B cell (primary cell): Measurements from ENCODE around the gene SPTBN1. TPM values are rescaled to one million over a fixed set of nuclear protein-coding genes. Genes with fewer than 3 reads are reported as not detected.

Experiments used
- ATAC-seq: fragments of 200-7000 bp; cut with Tn5 transposase; one replicate; pipeline ENCODE4 v1.10.0; 2021; ENCODE audit warnings: low read depth, mild to moderate bottlenecking, moderate number of reproducible peaks, moderate library complexity
- CTCF ChIA-PET: fragments of 350-600 bp; sonication (Branson Sonifier 250); formaldehyde crosslinking; loops from one replicate; lab custom pipeline; 2021; ENCODE audit warnings: antibody characterized with exemption, inconsistent platforms; lab: Charles Lee
- POLR2A ChIA-PET: fragments of 350-600 bp; sonication (Branson Sonifier 250); formaldehyde crosslinking; loops from one replicate; lab custom pipeline; 2021; ENCODE audit warnings: antibody characterized with exemption; lab: Charles Lee
- DNase-seq: peaks from one replicate; pipeline ENCODE4 v3.0.0; 2013
- H2AFZ ChIP-seq: 2 replicates; pipeline ENCODE4 v1.6.1; 2012; ENCODE audit warnings: mild to moderate bottlenecking, low read depth, low read length; ENCODE audit not compliant: insufficient read depth, poor library complexity, severe bottlenecking
- H3K27ac ChIP-seq, 2 donors: 1 replicate in 1 of 2; 2 replicates in 1 of 2; pipeline ENCODE4 v1.5.1; 2012 to 2013; ENCODE audit warnings: low read length in 2 of 2, mild to moderate bottlenecking in 2 of 2, moderate library complexity in 1 of 2
- H3K27me3 ChIP-seq, 4 experiments: fragments of 200-600 bp in 1 of 4; sonication (generic) in 1 of 4; replicated peaks in 1 of 4; 1 replicate in 2 of 4; 2 replicates in 2 of 4; pipeline versions ENCODE4 v1.6.1 to v1.7.0; 2013 to 2016; ENCODE audit warnings: low read length in 3 of 4, mild to moderate bottlenecking in 2 of 4, mixed read lengths in 1 of 4, moderate library complexity in 1 of 4; ENCODE audit not compliant: insufficient read depth in 4 of 4, control insufficient read depth in 3 of 4; ENCODE audit errors: control extremely low read depth in 1 of 4
- H3K36me3 ChIP-seq, 2 experiments: replicated peaks in 1 of 2; 1 replicate in 1 of 2; 2 replicates in 1 of 2; pipeline versions ENCODE4 v1.6.1 to v1.7.1; 2013; ENCODE audit warnings: low read length in 1 of 2; ENCODE audit not compliant: insufficient read depth in 2 of 2, control insufficient read depth in 1 of 2; ENCODE audit errors: control extremely low read depth in 1 of 2, extremely low read depth in 1 of 2
- H3K4me1 ChIP-seq, 2 donors: fragments of 200-600 bp in 1 of 2; sonication (generic) in 1 of 2; 1 replicate in 1 of 2; 2 replicates in 1 of 2; pipeline versions ENCODE4 v1.5.1 to v1.6.1; 2013 to 2017; ENCODE audit warnings: low read length in 2 of 2; ENCODE audit not compliant: control insufficient read depth in 2 of 2, insufficient read depth in 2 of 2
- H3K4me2 ChIP-seq: replicated peaks from 2 replicates; pipeline ENCODE3; 2012; ENCODE audit warnings: mild to moderate bottlenecking, low read depth, low read length; ENCODE audit not compliant: poor library complexity, severe bottlenecking
- H3K4me3 ChIP-seq, 5 experiments: fragments of 200-600 bp in 1 of 5; sonication (generic) in 1 of 5; 1 replicate in 3 of 5; 2 replicates in 2 of 5; pipeline versions ENCODE4 v1.5.1 to v1.7.0; 2011 to 2016; ENCODE audit warnings: low read length in 4 of 5, mild to moderate bottlenecking in 4 of 5, low read depth in 2 of 5, control low read depth in 1 of 5, moderate library complexity in 1 of 5; ENCODE audit not compliant: insufficient read depth in 1 of 5; ENCODE audit errors: control extremely low read depth in 1 of 5, extremely low read depth in 1 of 5
- H3K79me2 ChIP-seq: fragments of 200-600 bp; sonication (generic); one replicate; pipeline ENCODE4 v1.6.0; 2016; ENCODE audit warnings: low read length; ENCODE audit not compliant: control insufficient read depth, insufficient read depth
- H3K9ac ChIP-seq: fragments of 200-600 bp; sonication (generic); 2 replicates; pipeline ENCODE4 v1.6.1; 2017; ENCODE audit warnings: mild to moderate bottlenecking, low read length, moderate library complexity
- H3K9me3 ChIP-seq, 3 donors: one replicate each; pipeline versions ENCODE4 v1.6.1 to v1.7.1; 2013; ENCODE audit warnings: low read length in 2 of 3; ENCODE audit not compliant: control insufficient read depth in 2 of 3, insufficient read depth in 1 of 3; ENCODE audit errors: control extremely low read depth in 1 of 3
- H4K20me1 ChIP-seq: 2 replicates; pipeline ENCODE4 v1.6.0; 2012; ENCODE audit warnings: mild to moderate bottlenecking, low read length; ENCODE audit not compliant: insufficient read depth, control insufficient read depth, poor library complexity, severe bottlenecking
- H3K27ac Mint-ChIP-seq: one replicate; pipeline ENCODE4 v1.8.0; 2021; ENCODE audit warnings: mixed read lengths
- H3K27me3 Mint-ChIP-seq: one replicate; pipeline ENCODE4 v1.8.0; 2021; ENCODE audit warnings: mixed read lengths
- H3K4me1 Mint-ChIP-seq: one replicate; pipeline ENCODE4 v1.8.0; 2021; ENCODE audit warnings: mixed read lengths
- H3K4me3 Mint-ChIP-seq: one replicate; pipeline ENCODE4 v1.8.0; 2021; ENCODE audit warnings: mixed read lengths
- H3K9me3 Mint-ChIP-seq: one replicate; pipeline ENCODE4 v1.8.0; 2022; ENCODE audit warnings: mixed read lengths; ENCODE audit not compliant: insufficient read depth
- EZH2 ChIP-seq: IDR thresholded peaks from 2 replicates; pipeline ENCODE4 v1.6.1; 2012; ENCODE audit warnings: borderline replicate concordance, low read depth, mild to moderate bottlenecking, moderate library complexity, low read length; ENCODE audit not compliant: insufficient read depth, poor library complexity, severe bottlenecking
- WGBS: methylation state at CpG from one replicate; pipeline ENCODE4 v1.1.5; 2013; ENCODE audit warnings: missing lambda C conversion rate; ENCODE audit not compliant: insufficient coverage; 5-methylcytosine and 5-hydroxymethylcytosine counted together
- intact Hi-C: fragments of 100-400 bp; cut with micrococcal nuclease; formaldehyde crosslinking; loops from one replicate; pipeline ENCODE4 v1.10.0; 2022
- polyA plus RNA-seq: library from polyadenylated mRNA; depleted of rRNA; stranded (reverse); fragments of >200 nt; gene quantifications from 2 replicates; pipeline ENCODE4 v1.2.3, GENCODE V29; 2012
- total RNA-seq, 2 donors: library from RNA; stranded (reverse); fragments of 120-200 nt in 1 of 2; gene quantifications; 1 replicate in 1 of 2; 2 replicates in 1 of 2; pipeline versions ENCODE4 v1.2.3 to v1.2.4, GENCODE V29; 2013 to 2022
- TF ChIP-seq, protein P1 (sequence below): fragments of 200-600 bp; IDR thresholded peaks from one replicate; pipeline ENCODE4 v1.8.0; 2022; ENCODE audit warnings: antibody characterized with exemption, mild to moderate bottlenecking

The SPTBN1 gene
- total and polyA plus RNA-seq, 2 donors (not counting 1 experiment from before 2014, with no cell fraction given) = 43.7 to 144 TPM

- H3K79me2 ChIP-seq = no peaks in the 10 kb centered on the region
- WGBS = 98% methylated on average over 12 of the region's 17 CpGs
- DNase-seq = no peak
- no peaks in the 10 kb centered on the region for H3K9me3 ChIP-seq
- ChIA-PET CTCF (interaction anchor here (1.0 to 12.8 kb wide), 3 partner anchors 28 to 171 kb away, joined by 3 to 294 read pairs (median 5); no protein-coding TSS in a partner anchor), POLR2A (no interaction called here)
- TF ChIP-seq EZH2 = no peak
- TF ChIP-seq, protein P1, sequence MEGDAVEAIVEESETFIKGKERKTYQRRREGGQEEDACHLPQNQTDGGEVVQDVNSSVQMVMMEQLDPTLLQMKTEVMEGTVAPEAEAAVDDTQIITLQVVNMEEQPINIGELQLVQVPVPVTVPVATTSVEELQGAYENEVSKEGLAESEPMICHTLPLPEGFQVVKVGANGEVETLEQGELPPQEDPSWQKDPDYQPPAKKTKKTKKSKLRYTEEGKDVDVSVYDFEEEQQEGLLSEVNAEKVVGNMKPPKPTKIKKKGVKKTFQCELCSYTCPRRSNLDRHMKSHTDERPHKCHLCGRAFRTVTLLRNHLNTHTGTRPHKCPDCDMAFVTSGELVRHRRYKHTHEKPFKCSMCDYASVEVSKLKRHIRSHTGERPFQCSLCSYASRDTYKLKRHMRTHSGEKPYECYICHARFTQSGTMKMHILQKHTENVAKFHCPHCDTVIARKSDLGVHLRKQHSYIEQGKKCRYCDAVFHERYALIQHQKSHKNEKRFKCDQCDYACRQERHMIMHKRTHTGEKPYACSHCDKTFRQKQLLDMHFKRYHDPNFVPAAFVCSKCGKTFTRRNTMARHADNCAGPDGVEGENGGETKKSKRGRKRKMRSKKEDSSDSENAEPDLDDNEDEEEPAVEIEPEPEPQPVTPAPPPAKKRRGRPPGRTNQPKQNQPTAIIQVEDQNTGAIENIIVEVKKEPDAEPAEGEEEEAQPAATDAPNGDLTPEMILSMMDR = no peak
- no peak overlapping the region for H3K27ac ChIP-seq
- H3K4me3 Mint-ChIP-seq = no peak overlapping the region
- no peak overlapping the region for H3K9ac ChIP-seq
- H3K4me3 ChIP-seq = no peak overlapping the region
- H2AFZ ChIP-seq = no peak overlapping the region
- H3K9me3 Mint-ChIP-seq = no peaks in the 10 kb centered on the region
- H3K4me1 ChIP-seq = peaks cover 6 to 7% of the 10 kb centered on the region in 2 donors
- H3K27ac Mint-ChIP-seq = peak overlapping the region; percentile 55
- peaks cover 5% of the 10 kb centered on the region for H4K20me1 ChIP-seq
- no peak for ATAC-seq
- no peaks in the 10 kb centered on the region for H3K27me3 ChIP-seq
- no peaks in the 10 kb centered on the region for H3K27me3 Mint-ChIP-seq
- peaks cover 9% of the 10 kb centered on the region for H3K4me1 Mint-ChIP-seq
- H3K4me2 ChIP-seq = no peak overlapping the region
- peaks cover 5 to 64% of the 10 kb centered on the region in 2 experiments for H3K36me3 ChIP-seq
- intact Hi-C loops = no loop called here
These were observed 211.9 kb downstream of the SPTBN1 start for GRCh38 chr2:54667726-54668650.

DNA sequence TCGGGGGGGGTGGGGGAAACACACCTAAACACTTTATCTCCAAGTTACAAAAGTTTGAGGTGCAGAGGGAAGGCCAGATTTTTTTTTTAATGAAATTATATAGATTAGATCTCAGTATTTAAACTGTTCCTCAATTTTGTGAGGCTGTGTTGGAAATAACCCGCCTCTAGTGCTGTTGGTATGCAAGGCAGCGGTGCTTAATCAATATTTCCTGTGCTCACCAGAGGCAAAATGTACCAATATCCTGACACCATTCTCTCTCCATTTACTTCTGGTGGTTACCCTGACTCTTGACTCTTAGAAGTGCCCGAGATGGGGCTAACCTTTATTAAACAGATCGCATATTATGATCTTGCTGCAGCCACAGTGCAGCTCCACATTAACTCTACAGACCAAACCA lies 212.6 kb downstream of the SPTBN1 start:
- H3K27me3 ChIP-seq = no peaks in the 10 kb centered on the region
- peaks cover 5% of the 10 kb centered on the region for H4K20me1 ChIP-seq
- H3K9ac ChIP-seq = no peak overlapping the region
- H3K79me2 ChIP-seq = no peaks in the 10 kb centered on the region
- no peak overlapping the region for H3K4me2 ChIP-seq
- DNase-seq (no peak), ATAC-seq (no peak)
- H3K4me3 ChIP-seq = no peak overlapping the region
- H3K4me1 ChIP-seq = peaks cover 14% of the 10 kb centered on the region in 2 donors
- intact Hi-C loops = no loop called here
- no peak overlapping the region for H3K27ac Mint-ChIP-seq
- H3K27ac ChIP-seq = no peak overlapping the region
- H3K4me1 Mint-ChIP-seq = peaks cover 16% of the 10 kb centered on the region
- H3K9me3 Mint-ChIP-seq = no peaks in the 10 kb centered on the region
- no peak overlapping the region for H2AFZ ChIP-seq
- 94% methylated on average over 2 of the region's 5 CpGs for WGBS
- no peaks in the 10 kb centered on the region for H3K9me3 ChIP-seq
- peaks cover 5 to 57% of the 10 kb centered on the region in 2 experiments for H3K36me3 ChIP-seq
- TF ChIP-seq, protein P1 = no peak
- TF ChIP-seq EZH2 = no peak
- no peaks in the 10 kb centered on the region for H3K27me3 Mint-ChIP-seq
- ChIA-PET POLR2A (no interaction called here), CTCF (interaction anchor here (1.0 kb wide), 1 partner anchor 170 kb away, joined by 5 read pairs; no protein-coding TSS in a partner anchor)
- H3K4me3 Mint-ChIP-seq = no peak overlapping the region
